ENCODE results near the gene CDK2AP2. TPM values are rescaled to one million over a fixed set of nuclear protein-coding genes. Genes with fewer than 3 reads are reported as not detected.

CDK2AP2 gene
- total and polyA plus RNA-seq, 2 donors (not counting 3 experiments of a cell fraction or from before 2014, with no cell fraction given), result 81.2 to 143 TPM

DNA sequence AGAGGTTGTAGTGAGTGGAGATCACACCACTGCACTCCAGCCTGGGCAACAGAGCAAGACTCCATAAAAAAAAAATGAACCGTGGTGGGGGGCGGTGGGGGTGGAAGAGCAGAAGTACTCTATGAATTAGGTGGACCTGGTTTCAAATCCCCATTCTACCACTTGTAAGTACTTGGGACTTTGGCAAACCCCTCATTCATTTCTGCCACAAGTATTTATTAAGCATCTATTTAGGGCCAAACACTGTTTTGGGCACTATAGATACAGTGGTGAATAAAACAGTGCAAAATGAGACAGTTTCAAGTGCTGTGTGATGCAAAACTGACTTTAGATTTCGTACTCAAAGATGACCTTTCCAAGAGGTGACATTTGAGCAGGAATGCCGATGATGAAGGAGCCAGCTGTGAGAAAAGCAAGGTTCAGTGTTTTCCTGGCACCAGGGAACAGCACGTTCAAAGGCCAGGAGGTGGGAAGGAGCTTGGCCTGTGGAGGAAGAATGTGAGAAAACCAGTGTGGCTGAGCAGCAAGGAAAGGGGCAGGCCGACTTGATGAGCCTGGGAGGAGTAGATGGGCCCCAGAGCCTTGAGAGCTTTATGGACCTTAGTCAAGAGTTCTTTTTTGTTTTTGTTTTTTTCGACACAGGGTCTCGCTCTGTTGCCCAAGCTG is 37.5 kb downstream of the CDK2AP2 start:
- intact Hi-C loops (cut with micrococcal nuclease), result loop anchor here (1.0 kb wide), 1 partner anchor 34 kb away; no protein-coding TSS in a partner anchor
- no peak overlapping the region for H3K9ac ChIP-seq (replicated peaks; ENCODE audit: extremely low read depth, insufficient read depth, low read length)
- no peaks in the 10 kb centered on the region for H4K20me1 ChIP-seq (replicated peaks; ENCODE audit: control insufficient read depth, extremely low read depth, insufficient read depth, low read length)
- no peak for DNase-seq (ENCODE audit: low read depth, low spot score)
- H3K36me3 ChIP-seq (ENCODE audit: control insufficient read depth in 2 of 2, extremely low read depth in 1 of 2, insufficient read depth in 2 of 2, low read length in 2 of 2), result no peaks in the 10 kb centered on the region
- no peak overlapping the region for H2AFZ ChIP-seq (ENCODE audit: low read depth, low read length)
- H3K4me2 ChIP-seq (ENCODE audit: insufficient read depth, low read length), result no peak overlapping the region
- TF ChIP-seq MYC (IDR thresholded peaks at IDR 0.05; ENCODE audit: low read depth, low read length), result no peak
- TF ChIP-seq, protein P1, sequence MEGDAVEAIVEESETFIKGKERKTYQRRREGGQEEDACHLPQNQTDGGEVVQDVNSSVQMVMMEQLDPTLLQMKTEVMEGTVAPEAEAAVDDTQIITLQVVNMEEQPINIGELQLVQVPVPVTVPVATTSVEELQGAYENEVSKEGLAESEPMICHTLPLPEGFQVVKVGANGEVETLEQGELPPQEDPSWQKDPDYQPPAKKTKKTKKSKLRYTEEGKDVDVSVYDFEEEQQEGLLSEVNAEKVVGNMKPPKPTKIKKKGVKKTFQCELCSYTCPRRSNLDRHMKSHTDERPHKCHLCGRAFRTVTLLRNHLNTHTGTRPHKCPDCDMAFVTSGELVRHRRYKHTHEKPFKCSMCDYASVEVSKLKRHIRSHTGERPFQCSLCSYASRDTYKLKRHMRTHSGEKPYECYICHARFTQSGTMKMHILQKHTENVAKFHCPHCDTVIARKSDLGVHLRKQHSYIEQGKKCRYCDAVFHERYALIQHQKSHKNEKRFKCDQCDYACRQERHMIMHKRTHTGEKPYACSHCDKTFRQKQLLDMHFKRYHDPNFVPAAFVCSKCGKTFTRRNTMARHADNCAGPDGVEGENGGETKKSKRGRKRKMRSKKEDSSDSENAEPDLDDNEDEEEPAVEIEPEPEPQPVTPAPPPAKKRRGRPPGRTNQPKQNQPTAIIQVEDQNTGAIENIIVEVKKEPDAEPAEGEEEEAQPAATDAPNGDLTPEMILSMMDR (IDR thresholded peaks at IDR 0.05; ENCODE audit: extremely low read depth in 1 of 2, insufficient read depth in 1 of 2, low read depth in 1 of 2, low read length in 2 of 2), result no peak
- TF ChIP-seq, protein P2, sequence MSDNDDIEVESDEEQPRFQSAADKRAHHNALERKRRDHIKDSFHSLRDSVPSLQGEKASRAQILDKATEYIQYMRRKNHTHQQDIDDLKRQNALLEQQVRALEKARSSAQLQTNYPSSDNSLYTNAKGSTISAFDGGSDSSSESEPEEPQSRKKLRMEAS (IDR thresholded peaks at IDR 0.05; ENCODE audit: insufficient read depth, insufficient read length), result no peak
- no peak for TF ChIP-seq JUN (IDR thresholded peaks at IDR 0.05; ENCODE audit: borderline replicate concordance, insufficient read depth, insufficient read length, low read depth)
- TF ChIP-seq POLR2A (IDR thresholded peaks at IDR 0.05; ENCODE audit: low read depth, low read length), result no peak
- no peak for TF ChIP-seq GATA2 (IDR thresholded peaks at IDR 0.05; ENCODE audit: insufficient read depth, insufficient read length, low read depth, low read length)
- no peak for TF ChIP-seq EZH2 (IDR thresholded peaks at IDR 0.05; ENCODE audit: borderline replicate concordance, low read depth, low read length, severe bottlenecking)
- TF ChIP-seq POLR2AphosphoS5 (IDR thresholded peaks at IDR 0.05; ENCODE audit: insufficient read depth, low read depth, low read length), result no peak
- TF ChIP-seq FOS (IDR thresholded peaks at IDR 0.05; ENCODE audit: borderline replicate concordance, insufficient read depth, low read length), result no peak
- peaks cover 6% of the 10 kb centered on the region for H3K4me1 ChIP-seq (ENCODE audit: control insufficient read depth, extremely low read depth, insufficient read depth, low read length)
- ChIA-PET POLR2A (no interaction called here), CTCF (interaction anchor here (0.9 to 2.1 kb wide), 3 partner anchors 19 to 116 kb away, joined by 3 to 10 read pairs (median 4); partner anchors contain the start of gene PPP1CA)
- no peak for FAIRE-seq
- H3K4me3 ChIP-seq (replicated peaks in 1 of 3; ENCODE audit: insufficient read depth in 1 of 3, low read depth in 1 of 3, low read length in 3 of 3), result no peak overlapping the region
- peaks cover 0 to 6% of the 10 kb centered on the region in 2 experiments for H3K27me3 ChIP-seq (ENCODE audit: control insufficient read depth in 2 of 2, insufficient read depth in 2 of 2, low read length in 2 of 2)
- BruUV-seq (replicated peaks), result no TSS peak
- no peaks in the 10 kb centered on the region for H3K9me3 ChIP-seq (replicated peaks; ENCODE audit: control insufficient read depth, insufficient read depth, low read length)
- dilution Hi-C loops (cut with MboI; ENCODE audit: extremely low pct_ligation_motif_present, low sequenced_read_pairs), result no loop called here
- no peaks in the 10 kb centered on the region for H3K79me2 ChIP-seq (ENCODE audit: control insufficient read depth, insufficient read depth, low read length)
- H3K27ac ChIP-seq (ENCODE audit: insufficient read depth, low read depth, low read length), result no peak overlapping the region
- no peaks in the 10 kb centered on the region for H3K9me1 ChIP-seq (replicated peaks; ENCODE audit: control insufficient read depth, extremely low read depth, insufficient read depth, low read length)

All from endothelial cell of umbilical vein (primary cell).